Mesothelial cell of epicardium (in vitro differentiated cells): ENCODE results near the gene REN. TPM values are rescaled to one million over a fixed set of nuclear protein-coding genes. Genes with fewer than 3 reads are reported as not detected.

Experiments
- DNase-seq, 2 experiments: peaks; one replicate each; pipeline ENCODE4 v3.0.0; 2021; ENCODE audit warnings: low spot score in 2 of 2; ENCODE audit not compliant: unreplicated experiment in 2 of 2
- H3K27ac Mint-ChIP-seq: 2 replicates; pipeline ENCODE4 v1.8.0; 2021; ENCODE audit warnings: mixed read lengths
- H3K27me3 Mint-ChIP-seq: 2 replicates; pipeline ENCODE4 v1.8.0; 2021; ENCODE audit warnings: low read depth, mixed read lengths
- H3K36me3 Mint-ChIP-seq: 2 replicates; pipeline ENCODE4 v1.8.0; 2021; ENCODE audit warnings: mixed read lengths
- H3K4me1 Mint-ChIP-seq: 2 replicates; pipeline ENCODE4 v1.8.0; 2021; ENCODE audit warnings: mixed read lengths
- H3K4me3 Mint-ChIP-seq: 2 replicates; pipeline ENCODE4 v1.8.0; 2021; ENCODE audit warnings: mild to moderate bottlenecking, moderate library complexity, mixed read lengths
- H3K9me3 Mint-ChIP-seq: 2 replicates; pipeline ENCODE4 v1.8.0; 2021; ENCODE audit warnings: mixed read lengths
- total RNA-seq: library from RNA; stranded (reverse); gene quantifications from 3 replicates; pipeline ENCODE4 v1.2.1, GENCODE V29; 2021
- TF ChIP-seq, protein P1 (sequence below): fragments of 200-600 bp; sonication (generic); IDR thresholded peaks from one replicate; pipeline ENCODE4 v1.5.0; 2021; ENCODE audit warnings: antibody characterized with exemption; ENCODE audit not compliant: unreplicated experiment

Gene REN
- total RNA-seq, 1 donor from 2014 or later: not detected

DNA sequence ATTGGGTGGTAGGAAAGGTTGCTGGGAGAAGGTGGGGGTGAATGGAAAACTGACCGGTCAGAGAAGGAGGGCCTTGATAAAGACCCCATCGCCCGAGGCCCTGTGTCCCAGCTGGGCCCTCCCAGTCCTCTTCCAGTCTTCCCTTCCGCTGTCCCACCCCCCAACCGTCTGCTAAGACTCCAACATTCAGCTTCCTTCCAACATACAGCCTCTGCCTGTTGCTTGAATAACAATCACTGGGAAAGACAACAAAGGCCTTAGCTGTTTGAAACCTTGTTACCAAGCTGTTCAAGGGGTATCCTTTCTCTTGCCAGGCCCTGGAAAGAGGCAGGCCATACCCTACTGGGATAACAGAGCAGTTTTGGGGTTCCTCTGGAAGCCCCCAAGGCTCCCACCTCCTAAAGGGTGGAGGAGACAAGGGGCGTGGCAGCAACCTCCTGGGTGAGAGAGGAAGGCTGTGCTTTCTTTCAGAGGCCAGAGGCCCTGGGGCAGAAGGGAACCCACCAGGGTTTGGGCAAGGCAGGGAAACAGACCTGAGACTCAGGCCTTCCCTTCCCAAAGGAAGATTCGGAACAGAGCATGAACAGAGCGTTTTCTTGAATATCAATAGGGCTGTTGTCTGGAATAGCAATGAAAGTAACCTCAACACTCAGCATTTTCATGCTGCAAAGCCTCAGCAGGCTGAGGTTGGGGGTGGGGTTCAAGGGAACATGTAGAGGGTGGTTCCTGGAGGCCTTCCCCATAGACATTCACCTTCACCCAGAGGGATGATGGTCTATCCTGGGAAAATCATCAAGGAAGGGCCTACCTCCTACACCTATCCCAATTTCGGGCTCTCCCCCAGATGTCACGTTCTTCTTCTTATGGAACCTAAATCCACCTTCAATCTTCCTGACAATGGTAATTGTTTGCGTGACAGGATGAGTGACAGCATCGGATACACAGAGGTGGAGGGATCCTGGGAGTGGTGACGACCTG lies 18.4 kb downstream of the REN start:
- no peak for DNase-seq
- no peak overlapping the region for H3K4me3 Mint-ChIP-seq

DNA sequence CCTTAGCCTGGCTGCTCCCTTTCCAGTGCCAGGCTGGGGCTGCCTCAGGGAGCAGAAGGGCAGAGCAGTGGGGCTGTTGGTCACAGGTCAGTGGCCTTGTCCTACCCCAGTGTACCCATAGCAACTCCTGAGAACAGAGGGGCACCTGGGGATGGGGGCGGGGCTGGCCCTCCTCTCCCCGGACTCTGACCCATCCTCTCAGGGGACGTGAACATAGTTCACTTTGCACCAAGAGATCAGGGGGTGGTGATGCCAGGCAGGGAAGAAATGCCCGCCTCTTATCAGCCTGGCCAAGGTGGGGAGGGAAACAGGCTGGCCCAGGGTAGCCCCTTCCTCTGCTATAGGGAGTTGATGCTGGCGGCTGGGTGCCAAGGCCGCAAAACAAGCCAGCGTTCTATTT lies 19.2 kb downstream of the REN start:
- H3K9me3 Mint-ChIP-seq: no peaks in the 10 kb centered on the region
- TF ChIP-seq, protein P1, sequence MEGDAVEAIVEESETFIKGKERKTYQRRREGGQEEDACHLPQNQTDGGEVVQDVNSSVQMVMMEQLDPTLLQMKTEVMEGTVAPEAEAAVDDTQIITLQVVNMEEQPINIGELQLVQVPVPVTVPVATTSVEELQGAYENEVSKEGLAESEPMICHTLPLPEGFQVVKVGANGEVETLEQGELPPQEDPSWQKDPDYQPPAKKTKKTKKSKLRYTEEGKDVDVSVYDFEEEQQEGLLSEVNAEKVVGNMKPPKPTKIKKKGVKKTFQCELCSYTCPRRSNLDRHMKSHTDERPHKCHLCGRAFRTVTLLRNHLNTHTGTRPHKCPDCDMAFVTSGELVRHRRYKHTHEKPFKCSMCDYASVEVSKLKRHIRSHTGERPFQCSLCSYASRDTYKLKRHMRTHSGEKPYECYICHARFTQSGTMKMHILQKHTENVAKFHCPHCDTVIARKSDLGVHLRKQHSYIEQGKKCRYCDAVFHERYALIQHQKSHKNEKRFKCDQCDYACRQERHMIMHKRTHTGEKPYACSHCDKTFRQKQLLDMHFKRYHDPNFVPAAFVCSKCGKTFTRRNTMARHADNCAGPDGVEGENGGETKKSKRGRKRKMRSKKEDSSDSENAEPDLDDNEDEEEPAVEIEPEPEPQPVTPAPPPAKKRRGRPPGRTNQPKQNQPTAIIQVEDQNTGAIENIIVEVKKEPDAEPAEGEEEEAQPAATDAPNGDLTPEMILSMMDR: no peak
- peaks cover 4% of the 10 kb centered on the region for H3K4me1 Mint-ChIP-seq
- H3K4me3 Mint-ChIP-seq: no peak overlapping the region
- H3K27ac Mint-ChIP-seq: no peak overlapping the region
- H3K27me3 Mint-ChIP-seq: no peaks in the 10 kb centered on the region
- no peak for DNase-seq
- H3K36me3 Mint-ChIP-seq: peaks cover 5% of the 10 kb centered on the region

More for the DNA sequence above, 18.4 kb downstream of the REN start:
- Mint-ChIP-seq H3K36me3 (peaks cover 5% of the 10 kb centered on the region), H3K9me3 (no peaks in the 10 kb centered on the region), H3K4me1 (peaks cover 4% of the 10 kb centered on the region), H3K27ac (no peak overlapping the region), H3K27me3 (no peaks in the 10 kb centered on the region)
- TF ChIP-seq, protein P1: no peak

DNA sequence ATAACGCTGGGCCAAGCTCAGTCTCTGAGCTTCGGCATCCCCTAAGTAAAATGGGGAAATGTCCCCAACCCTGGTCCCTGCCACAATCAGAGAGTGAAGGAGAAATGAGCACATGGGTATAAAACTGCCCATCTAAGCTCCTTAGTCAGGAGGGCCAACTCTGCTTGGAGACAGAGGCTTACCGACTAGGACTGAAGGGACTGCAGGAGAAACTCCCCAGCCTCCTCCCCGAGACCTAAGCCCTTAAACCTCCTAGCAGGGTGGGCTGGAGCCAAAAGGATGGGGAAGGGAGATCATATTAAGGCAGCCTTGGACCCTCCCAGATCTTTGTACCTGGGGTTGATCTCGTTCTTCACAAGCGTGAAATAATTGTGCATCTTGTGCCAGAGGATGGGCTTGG lies 19.8 kb downstream of the REN start:
- TF ChIP-seq, protein P1: no peak
- H3K27ac Mint-ChIP-seq: no peak overlapping the region

DNA sequence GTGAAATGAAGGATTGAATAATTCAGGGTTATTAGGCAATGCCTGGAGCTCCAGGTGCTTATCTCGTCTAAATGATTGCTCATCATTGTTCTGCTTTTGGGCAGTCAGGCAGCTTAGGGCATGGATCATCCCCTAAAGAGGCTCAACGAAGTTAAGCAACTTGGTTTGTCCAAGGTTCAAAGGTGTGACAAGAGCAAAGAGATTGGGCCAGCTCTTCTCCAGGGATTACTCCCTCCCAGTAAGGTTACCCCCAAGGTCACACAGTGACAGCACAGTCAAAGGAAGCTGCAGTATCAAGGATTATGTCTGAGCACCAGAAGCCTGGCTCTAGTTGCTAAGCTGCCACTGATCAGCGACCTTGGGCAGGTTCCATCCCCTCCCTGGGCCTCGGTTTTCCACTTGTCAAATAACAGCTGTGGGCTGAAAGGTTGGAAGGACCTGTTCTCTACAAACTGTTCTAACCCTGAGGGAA lies 21.1 kb downstream of the REN start:
- Mint-ChIP-seq H3K9me3 (no peaks in the 10 kb centered on the region), H3K4me3 (no peak overlapping the region), H3K27ac (no peak overlapping the region), H3K27me3 (no peaks in the 10 kb centered on the region), H3K4me1 (no peaks in the 10 kb centered on the region), H3K36me3 (peaks cover 10% of the 10 kb centered on the region)
- TF ChIP-seq, protein P1: no peak
- DNase-seq: no peak

More for the DNA sequence above, 19.8 kb downstream of the REN start:
- no peaks in the 10 kb centered on the region for H3K27me3 Mint-ChIP-seq
- no peaks in the 10 kb centered on the region for H3K9me3 Mint-ChIP-seq
- peaks cover 5% of the 10 kb centered on the region for H3K36me3 Mint-ChIP-seq
- H3K4me3 Mint-ChIP-seq: no peak overlapping the region
- no peak for DNase-seq
- peaks cover 4% of the 10 kb centered on the region for H3K4me1 Mint-ChIP-seq

DNA sequence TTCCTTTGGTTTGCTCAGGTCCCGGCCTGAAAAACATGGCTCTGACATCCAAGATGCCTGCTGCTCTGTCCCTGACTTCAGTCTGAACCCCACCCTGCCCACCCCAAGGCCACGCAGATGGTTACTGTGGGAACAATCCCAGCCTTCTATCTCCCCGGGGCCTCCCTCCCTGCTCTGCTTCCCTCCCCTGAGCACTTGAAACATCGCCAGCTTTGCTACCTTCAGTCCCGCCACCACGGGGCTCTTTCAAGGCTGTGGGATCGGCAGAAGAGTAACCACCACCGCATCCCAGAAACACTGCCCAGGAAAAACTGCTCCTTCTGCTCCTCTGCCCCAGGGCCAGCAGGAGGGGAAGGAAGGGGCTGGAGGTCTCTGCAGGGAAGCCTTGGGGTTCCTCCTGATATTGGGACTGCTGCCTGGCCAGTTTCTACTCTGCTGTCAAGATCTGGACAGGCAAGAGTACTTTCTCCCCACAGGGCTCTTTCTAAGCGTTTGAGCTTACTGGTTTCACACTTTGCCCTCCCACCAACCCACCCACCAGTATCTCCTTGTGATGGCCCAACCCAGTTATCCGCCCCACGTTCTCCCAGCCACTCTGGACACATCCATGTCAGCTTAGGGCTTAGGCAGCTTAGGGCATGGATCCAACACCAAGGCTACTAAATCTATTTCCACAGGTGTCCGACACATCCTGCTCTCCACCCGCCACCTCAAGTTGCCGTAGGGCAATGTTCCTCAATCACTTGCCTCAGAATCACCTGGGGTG lies 22.7 kb downstream of the REN start:
- Mint-ChIP-seq H3K36me3 (peaks cover 17% of the 10 kb centered on the region), H3K27me3 (no peaks in the 10 kb centered on the region), H3K4me1 (no peaks in the 10 kb centered on the region), H3K27ac (no peak overlapping the region), H3K4me3 (no peak overlapping the region), H3K9me3 (no peaks in the 10 kb centered on the region)
- TF ChIP-seq, protein P1: no peak
- no peak for DNase-seq
